Fibroblast of the aortic adventitia (primary cell): ENCODE measurements around the gene DLGAP1. TPM values are rescaled to one million over a fixed set of nuclear protein-coding genes. Genes with fewer than 3 reads are reported as not detected.

Source experiments
- DNase-seq: peaks from one replicate; pipeline ENCODE4 v3.0.0-alpha.2; 2010; ENCODE audit warnings: low read depth
- H3K4me3 ChIP-seq: 2 replicates; pipeline ENCODE4 v1.5.1; 2011; ENCODE audit warnings: low read depth, mild to moderate bottlenecking, control low read depth, low read length, moderate library complexity
- total RNA-seq: library from RNA; depleted of rRNA; stranded (reverse); fragments of >200 nt; gene quantifications from 2 replicates; pipeline ENCODE4 v1.2.3, GENCODE V29; 2012; ENCODE audit warnings: low replicate concordance
- TF ChIP-seq, protein P1 (sequence below): IDR thresholded peaks from 2 replicates; pipeline ENCODE4 v1.5.1; 2011; ENCODE audit warnings: mild to moderate bottlenecking, low read length, control low read depth, inconsistent platforms; ENCODE audit not compliant: insufficient read depth

Gene DLGAP1
- total RNA-seq, 1 donor: 1.4 TPM

- no peak for DNase-seq
- no peak overlapping the region for H3K4me3 ChIP-seq
- TF ChIP-seq, protein P1, sequence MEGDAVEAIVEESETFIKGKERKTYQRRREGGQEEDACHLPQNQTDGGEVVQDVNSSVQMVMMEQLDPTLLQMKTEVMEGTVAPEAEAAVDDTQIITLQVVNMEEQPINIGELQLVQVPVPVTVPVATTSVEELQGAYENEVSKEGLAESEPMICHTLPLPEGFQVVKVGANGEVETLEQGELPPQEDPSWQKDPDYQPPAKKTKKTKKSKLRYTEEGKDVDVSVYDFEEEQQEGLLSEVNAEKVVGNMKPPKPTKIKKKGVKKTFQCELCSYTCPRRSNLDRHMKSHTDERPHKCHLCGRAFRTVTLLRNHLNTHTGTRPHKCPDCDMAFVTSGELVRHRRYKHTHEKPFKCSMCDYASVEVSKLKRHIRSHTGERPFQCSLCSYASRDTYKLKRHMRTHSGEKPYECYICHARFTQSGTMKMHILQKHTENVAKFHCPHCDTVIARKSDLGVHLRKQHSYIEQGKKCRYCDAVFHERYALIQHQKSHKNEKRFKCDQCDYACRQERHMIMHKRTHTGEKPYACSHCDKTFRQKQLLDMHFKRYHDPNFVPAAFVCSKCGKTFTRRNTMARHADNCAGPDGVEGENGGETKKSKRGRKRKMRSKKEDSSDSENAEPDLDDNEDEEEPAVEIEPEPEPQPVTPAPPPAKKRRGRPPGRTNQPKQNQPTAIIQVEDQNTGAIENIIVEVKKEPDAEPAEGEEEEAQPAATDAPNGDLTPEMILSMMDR: no peak
Observed at GRCh38 chr18:3669376-3669775, 785.7 kb downstream of the DLGAP1 start.

- TF ChIP-seq, protein P1: no peak
- DNase-seq: no peak
- no peak overlapping the region for H3K4me3 ChIP-seq
Observed at GRCh38 chr18:3667255-3668137, 787.6 kb downstream of the DLGAP1 start.

DNA sequence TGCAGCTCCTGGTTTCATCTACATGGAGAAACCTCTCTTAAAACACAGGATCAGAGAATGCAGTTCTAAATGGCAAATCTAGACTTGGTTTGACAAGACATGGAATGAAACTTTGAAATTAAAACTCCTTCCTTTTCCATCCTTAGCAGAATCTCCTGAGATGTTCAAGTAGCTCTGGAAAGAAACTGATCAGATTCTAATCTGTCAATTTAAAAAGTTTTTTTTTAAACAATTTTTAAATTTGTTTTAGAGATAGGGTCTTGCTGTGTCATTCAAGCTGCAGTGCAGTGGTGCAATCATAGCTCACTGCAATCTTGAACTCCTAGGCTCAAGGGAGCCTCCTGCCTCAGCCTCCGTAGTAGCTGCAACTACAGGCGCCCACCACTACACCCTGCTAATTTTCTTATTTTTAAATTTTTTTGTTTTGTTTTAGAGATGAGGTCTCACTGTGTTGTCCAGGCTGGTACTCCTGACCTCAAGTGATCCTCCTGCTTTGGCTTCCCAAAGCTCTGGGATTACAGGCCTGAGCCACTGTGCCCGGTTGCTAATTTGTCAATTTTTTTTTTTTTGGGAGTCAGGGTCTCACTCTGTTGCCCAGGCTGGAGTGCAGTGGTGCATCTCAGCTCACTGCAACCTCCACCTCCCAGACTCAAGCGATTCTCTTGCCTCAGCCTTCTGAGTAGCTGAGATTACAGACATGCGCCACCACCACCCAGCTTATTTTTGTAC is 788.4 kb downstream of the DLGAP1 start:
- H3K4me3 ChIP-seq: no peak overlapping the region
- DNase-seq: no peak
- TF ChIP-seq, protein P1: no peak

DNA sequence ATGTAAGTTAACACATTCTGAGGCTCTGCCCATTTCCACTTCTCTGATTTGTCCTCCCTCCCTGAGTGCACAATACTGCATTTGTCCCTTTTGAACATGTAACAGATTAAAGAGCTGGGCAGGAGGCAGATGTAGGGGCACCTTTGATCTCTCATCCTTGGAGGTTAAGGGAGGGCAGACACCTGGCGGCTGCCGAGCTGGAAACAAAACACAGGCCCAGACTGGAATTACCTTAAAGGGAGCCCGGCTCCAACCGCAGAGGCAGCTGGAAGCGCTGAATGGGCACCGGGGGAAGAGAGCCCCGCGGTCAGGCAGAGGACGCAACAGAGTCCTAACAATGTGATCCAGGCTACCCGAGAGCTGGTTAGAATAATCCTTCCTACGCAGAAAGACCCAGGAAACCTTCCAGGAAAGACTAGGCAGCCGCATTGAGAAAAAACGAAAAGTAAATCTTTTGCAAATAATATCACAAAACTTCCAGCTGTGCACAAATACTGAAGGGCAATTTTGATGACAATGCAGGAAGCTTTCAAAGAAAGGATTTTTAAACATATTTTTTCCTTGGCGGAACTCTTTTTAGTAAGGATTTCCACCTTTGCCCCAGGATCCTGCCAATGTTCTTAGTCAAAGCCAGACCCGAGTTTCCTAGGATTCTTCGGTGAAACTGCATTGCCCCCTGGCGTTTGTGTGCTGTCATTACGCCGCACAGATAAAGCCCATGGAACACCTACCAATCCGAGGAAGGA is 789.2 kb downstream of the DLGAP1 start:
- peak; percentile 96 for DNase-seq
- TF ChIP-seq, protein P1: peak; percentile 94
- no peak overlapping the region for H3K4me3 ChIP-seq

GRCh38 chr18:3665204-3665603 is 789.9 kb downstream of the DLGAP1 start:
- DNase-seq: no peak
- H3K4me3 ChIP-seq: no peak overlapping the region
- TF ChIP-seq, protein P1: no peak

DNA sequence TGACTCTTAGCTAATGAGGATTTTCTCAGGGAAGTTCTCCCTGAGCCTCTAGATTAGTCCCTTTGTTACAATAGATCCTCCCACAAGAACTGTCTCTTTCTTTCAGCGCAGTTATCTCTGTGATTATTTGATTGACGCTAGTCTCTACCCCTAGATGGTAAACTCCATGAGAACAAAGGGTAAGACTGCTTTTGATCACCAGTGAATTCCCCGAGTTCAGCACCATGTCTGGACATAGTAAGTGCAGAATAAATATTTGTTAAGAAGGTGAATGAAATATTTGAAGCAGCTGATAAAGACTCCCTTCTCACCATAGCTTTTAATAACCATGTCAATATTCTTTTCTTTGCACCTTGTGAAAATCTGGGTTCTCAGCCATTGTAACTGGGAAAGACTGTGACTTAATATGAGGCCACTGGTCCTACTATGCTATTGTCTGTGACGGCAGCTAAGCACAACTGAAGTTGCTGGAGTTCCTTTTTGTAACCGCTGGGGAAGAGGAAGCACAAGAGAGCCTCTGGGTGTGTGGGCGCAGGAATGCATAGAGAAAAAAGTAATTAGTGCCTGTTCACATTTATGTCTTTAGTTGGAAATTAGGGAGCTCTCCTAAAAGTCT is 790.4 kb downstream of the DLGAP1 start:
- TF ChIP-seq, protein P1: no peak
- H3K4me3 ChIP-seq: no peak overlapping the region
- no peak for DNase-seq
